ENCODE measurements around the gene HSPA1A. TPM values are rescaled to one million over a fixed set of nuclear protein-coding genes. Genes with fewer than 3 reads are reported as not detected.
"Not testable (repeated sequence)": the region's sequence is repeated elsewhere in the genome, so short reads cannot be mapped to it uniquely, and the experiment has no call there.

The HSPA1A gene
- total RNA-seq, 1 donor = 76.9 TPM

GRCh38 chr6:31842053-31842452 lies 26.7 kb downstream of the HSPA1A start:
- no peak for DNase-seq (ENCODE audit: low read depth)
- H3K4me3 ChIP-seq (ENCODE audit: low read depth, low read length) = no peak overlapping the region
- TF ChIP-seq CTCF (IDR thresholded peaks at IDR 0.05; ENCODE audit: insufficient read depth, low read length) = no peak

- no peak for TF ChIP-seq CTCF (IDR thresholded peaks at IDR 0.05; ENCODE audit: insufficient read depth, low read length)
- no peak for DNase-seq (ENCODE audit: low read depth)
- H3K4me3 ChIP-seq (ENCODE audit: low read depth, low read length) = no peak overlapping the region
These were observed 29.2 kb downstream of the HSPA1A start for GRCh38 chr6:31844507-31844906.

- DNase-seq (ENCODE audit: low read depth) = no peak
- TF ChIP-seq CTCF (IDR thresholded peaks at IDR 0.05; ENCODE audit: insufficient read depth, low read length) = no peak
- H3K4me3 ChIP-seq (ENCODE audit: low read depth, low read length) = no peak overlapping the region
These were observed 32.1 kb downstream of the HSPA1A start for GRCh38 chr6:31847276-31847978.

GRCh38 chr6:31850765-31851484 lies 35.6 kb downstream of the HSPA1A start:
- H3K4me3 ChIP-seq (ENCODE audit: low read depth, low read length) = no peak overlapping the region
- DNase-seq (ENCODE audit: low read depth) = no peak
- TF ChIP-seq CTCF (IDR thresholded peaks at IDR 0.05; ENCODE audit: insufficient read depth, low read length) = no peak

GRCh38 chr6:31851485-31851832 lies 36.1 kb downstream of the HSPA1A start:
- no peak for TF ChIP-seq CTCF (IDR thresholded peaks at IDR 0.05; ENCODE audit: insufficient read depth, low read length)
- H3K4me3 ChIP-seq (ENCODE audit: low read depth, low read length) = no peak overlapping the region
- DNase-seq (ENCODE audit: low read depth) = peak; percentile 36

- H3K4me3 ChIP-seq (ENCODE audit: low read depth, low read length); DNase-seq (ENCODE audit: low read depth): not testable (repeated sequence)
These were observed 36.8 kb downstream of the HSPA1A start for GRCh38 chr6:31851980-31852718.

- not testable (repeated sequence) for H3K4me3 ChIP-seq (ENCODE audit: low read depth, low read length); DNase-seq (ENCODE audit: low read depth)
These were observed 42.4 kb downstream of the HSPA1A start for GRCh38 chr6:31857774-31858173.
